NCI-H2171 treated with DMSO at 0.1 percent for 48 hours (cell line): ENCODE results near the gene ARRDC1.
"Not testable (repeated sequence)": the region's sequence is repeated elsewhere in the genome, so short reads cannot be mapped to it uniquely, and the experiment has no call there.

Experiments used
- DNase-seq: peaks from one replicate; lab custom pipeline; 2025; lab: John Stamatoyannopoulos, UW

Gene ARRDC1

DNA sequence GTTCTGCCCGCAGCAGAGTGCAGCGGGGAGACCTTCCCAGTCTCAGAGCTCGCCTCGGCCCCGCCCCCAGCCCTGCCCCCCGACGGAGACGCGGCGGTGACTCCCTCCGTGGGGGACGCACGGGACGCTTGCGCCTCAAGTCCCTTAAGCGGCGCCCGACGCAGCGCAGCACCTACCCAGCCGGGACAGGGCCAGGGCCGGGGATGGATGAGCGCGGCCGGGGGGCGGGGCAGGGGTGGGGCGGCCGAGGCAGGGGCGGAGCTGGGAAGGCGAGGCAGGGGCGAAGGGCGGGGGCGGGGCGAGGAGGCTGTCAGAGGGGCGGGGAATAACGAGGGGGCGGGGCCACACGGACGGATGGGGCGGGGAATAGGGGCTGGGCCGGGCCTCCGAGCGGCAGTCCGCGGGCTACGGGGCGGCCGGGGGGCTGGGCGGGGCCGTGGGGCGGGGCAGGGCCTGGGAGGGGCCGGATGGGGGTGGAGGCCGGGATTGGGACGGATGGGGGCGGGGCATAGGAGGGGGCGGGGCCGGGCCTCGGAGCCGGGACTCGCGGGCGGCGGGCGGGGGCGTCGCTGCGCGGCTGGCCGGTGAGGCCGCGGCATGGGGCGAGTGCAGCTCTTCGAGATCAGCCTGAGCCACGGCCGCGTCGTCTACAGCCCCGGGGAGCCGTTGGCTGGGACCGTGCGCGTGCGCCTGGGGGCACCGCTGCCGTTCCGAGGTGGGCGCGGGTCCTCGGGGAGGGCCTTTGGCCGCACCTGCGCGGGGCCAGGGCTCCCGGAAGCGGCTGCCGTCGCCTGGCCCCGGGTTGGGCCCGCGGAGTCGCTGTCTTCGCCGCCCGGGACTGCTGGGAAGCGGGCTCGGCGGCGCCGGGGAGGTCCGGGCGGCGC, at the start of gene ARRDC1:
Gene ARRDC1, plus strand, starts transcription at position 566 of the 884 bp plus-strand sequence. Its CDS starts 32 bp downstream, at position 598.
- peak; percentile 89 for DNase-seq

DNA sequence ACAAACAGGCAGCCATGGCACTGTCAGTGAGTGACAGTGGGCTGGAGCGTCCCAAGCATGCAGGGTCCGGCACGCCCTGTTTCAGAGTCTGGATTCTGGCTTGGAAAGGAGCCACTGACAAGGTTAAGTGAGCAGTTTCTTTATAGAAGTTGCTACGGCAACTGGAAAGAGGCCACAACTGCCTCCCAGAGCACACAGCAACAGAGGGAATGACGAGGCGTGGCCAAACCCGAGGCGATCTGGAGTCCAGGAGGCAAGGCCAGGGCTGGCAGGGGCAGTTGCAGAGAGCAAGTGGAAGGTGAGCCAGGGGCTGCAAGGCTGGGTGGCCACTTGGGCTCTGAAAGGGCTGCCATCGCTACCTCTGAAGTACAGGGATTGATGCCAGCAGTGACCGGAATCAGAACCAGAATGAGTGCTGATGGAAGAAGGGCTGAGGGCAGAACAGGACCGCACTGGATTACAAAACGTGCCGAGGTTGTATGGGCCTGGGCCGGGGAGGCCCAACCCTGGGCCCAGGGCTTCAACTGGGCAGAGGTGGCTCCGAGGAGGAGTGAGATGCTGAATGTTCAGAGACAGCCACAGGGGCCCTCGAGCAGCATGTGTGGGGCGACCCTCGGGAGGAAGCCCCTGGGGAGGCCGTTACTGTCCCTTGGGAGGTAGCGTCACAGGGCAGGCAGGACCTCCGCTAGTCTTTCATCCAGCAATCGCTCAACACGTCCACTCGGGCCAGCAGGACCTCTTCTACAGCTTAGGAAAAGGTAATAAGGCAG, 49.2 kb upstream of the ARRDC1 start:
- DNase-seq, result no peak

- DNase-seq, result no peak
Observed at GRCh38 chr9:137558127-137558526, 47.4 kb upstream of the ARRDC1 start.

DNA sequence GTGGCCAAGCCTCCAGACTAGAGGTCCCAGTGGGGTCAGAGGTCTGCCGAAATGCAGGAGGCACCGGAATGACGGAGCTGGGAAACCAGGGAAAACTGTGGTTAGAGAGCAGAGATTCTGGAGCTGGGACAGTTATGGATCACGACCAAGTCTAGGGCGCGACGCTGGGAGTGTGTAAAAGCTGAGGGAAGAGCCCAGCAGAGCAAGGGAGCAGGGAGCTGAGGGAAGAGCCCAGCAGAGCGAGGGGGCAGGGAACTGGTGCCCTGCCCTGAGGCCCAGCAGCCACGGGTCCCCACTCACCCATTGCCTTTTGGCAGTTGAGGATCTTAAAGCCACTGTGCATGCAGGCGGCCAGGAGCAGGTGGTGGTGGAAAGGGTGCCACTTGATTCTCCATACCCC, 41.4 kb upstream of the ARRDC1 start:
- no peak for DNase-seq

DNA sequence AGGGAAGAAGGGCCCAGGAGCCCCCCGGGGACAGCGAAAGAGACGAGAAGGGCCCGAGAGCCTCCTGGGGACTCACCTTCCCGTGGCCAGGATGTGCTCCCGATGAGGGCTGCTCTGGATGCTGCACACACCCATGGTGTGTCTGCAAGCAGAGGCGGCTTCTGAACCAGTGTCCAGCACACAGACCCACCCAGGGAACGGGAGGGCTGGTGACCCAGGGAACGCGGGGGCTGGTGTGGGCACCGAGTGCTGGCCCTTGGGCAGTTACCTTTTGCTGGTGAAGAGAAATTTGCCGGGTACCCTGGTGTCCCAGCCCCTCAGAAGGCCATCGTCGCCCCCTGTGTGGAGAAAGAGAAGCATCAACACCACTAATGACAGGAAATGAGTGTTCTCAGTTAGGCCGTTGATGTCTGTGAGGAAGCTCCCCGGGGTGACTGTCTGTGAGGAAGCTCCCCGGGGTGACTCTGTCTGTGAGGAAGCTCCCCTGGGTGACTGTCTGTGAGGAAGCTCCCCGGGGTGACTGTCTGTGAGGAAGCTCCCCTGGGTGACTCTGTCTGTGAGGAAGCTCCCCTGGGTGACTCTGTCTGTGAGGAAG, 40.6 kb upstream of the ARRDC1 start:
- DNase-seq, result no peak

GRCh38 chr9:137568445-137568844, 37.0 kb upstream of the ARRDC1 start:
- DNase-seq, result not testable (repeated sequence)

DNA sequence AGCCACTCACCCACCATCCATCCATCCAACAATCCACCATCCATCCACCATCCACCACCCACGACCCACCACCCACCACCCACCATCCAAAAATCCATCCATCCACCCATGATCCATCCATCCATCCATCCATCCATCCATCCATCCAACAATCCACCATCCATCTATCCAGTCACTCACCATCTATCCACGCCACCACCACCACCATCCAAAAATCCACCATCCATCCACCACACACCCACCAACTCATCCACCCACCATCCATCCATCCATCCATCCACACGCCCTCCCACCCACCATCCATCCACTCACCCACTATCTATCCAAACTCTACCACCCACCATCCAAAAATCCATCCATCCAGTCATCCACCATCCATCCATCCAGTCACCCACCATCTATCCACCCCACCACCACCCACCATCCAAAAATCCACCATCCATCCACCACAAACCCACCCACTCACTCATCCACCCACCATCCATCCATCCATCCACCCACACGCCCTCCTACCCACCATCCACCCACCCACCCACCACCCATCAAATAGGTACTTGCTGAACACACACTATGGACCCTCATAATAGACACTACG, 35.8 kb upstream of the ARRDC1 start:
- no peak for DNase-seq

DNA sequence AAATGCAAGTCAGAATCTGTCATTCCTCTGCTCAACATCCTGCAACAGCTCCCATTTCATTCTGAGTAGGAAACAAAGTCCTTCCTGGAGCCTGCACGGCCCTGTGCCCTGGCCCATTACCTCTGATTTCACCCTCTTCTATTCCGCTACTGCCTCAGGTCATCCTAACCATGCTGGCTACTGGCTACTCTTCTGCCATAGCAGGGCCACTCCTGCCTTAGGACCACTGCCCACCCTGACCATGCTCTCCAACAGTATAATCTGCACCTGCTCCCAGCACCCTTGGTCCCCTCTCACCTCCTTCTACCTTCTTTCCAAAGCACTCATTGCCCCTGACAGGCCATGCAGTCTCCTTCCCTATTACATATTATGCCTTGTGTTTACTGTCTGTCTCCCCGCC, 34.9 kb upstream of the ARRDC1 start:
- DNase-seq, result no peak

DNA sequence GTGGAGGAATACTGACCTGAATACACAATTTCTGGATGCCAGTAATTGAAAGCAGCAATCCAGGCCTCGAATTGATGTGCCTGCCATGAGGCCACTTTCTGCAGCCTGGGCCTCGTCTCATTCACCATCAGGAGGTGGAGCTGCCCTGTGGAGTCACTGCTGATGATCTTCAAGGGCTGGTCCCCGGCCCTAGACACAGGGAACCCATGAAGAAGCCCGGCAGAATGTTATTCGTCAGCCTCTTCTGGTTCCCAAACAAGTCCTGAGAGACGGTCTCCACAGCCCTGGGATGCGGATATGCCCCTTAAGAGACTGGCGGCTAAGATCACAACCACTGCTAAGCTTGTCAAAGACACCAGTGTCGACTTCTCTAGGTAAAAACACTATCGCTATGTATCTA, 31.3 kb upstream of the ARRDC1 start:
- no peak for DNase-seq

GRCh38 chr9:137575364-137575715, 30.1 kb upstream of the ARRDC1 start:
- no peak for DNase-seq

DNA sequence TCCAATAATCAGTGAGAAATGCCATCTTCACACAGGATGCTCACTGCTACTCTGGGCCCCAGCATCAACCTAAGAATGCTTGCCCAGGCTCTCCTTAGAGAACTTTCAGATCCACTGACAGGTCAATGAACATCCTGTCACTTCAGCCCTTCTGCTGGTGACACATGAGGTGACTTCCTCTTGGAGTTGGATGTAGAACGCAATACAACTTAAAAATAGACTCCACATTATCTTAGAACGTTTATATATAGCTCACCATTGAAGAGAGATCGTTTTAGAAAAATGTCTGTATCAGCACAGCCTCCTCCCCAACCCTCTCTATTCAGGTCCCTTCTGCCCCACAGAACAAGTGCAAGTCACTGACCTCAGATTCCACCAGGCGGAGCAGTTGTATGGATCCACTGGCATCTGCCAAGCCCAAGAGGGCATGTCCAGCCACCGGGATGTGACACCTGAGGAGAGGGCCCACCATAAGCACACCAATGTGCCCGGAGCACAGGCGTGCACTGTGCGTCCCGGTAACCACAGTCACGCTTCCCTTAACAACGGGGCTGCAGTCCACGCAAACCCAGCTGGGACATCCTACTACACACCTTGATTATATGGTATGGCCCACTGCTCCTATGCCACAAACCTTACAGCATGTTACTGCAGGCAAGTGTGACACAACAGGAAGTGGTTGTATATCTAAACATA, 29.6 kb upstream of the ARRDC1 start:
- no peak for DNase-seq

- peak; percentile 93 for DNase-seq
Observed at GRCh38 chr9:137578518-137579258, 26.8 kb upstream of the ARRDC1 start, which contains the start of gene DPH7. TSS of gene DPH7 (minus strand) at chr9:137578925. CDS start at chr9:137578777, 148 bp downstream.

DNA sequence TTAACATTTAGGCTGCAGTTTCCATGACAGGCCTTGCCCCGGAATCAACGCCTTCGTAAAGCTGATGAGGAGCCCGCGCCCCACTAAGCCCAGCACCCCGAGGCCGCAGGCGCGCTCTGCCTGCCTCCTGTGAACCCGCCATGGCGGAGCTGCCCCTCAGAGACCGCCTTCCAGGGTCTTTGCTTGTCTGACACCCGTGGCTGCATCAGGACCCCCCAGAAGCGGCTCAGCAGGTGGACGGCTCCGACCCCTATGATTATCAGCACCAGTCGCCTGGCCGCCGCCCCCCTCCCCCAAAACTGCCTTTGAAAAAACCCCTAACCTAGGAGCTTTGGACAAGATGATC, 26.3 kb upstream of the ARRDC1 start:
- no peak for DNase-seq

- no peak for DNase-seq
Observed at GRCh38 chr9:137580209-137580953, 25.1 kb upstream of the ARRDC1 start.

- no peak for DNase-seq
Observed at GRCh38 chr9:137580954-137581322, 24.5 kb upstream of the ARRDC1 start.

DNA sequence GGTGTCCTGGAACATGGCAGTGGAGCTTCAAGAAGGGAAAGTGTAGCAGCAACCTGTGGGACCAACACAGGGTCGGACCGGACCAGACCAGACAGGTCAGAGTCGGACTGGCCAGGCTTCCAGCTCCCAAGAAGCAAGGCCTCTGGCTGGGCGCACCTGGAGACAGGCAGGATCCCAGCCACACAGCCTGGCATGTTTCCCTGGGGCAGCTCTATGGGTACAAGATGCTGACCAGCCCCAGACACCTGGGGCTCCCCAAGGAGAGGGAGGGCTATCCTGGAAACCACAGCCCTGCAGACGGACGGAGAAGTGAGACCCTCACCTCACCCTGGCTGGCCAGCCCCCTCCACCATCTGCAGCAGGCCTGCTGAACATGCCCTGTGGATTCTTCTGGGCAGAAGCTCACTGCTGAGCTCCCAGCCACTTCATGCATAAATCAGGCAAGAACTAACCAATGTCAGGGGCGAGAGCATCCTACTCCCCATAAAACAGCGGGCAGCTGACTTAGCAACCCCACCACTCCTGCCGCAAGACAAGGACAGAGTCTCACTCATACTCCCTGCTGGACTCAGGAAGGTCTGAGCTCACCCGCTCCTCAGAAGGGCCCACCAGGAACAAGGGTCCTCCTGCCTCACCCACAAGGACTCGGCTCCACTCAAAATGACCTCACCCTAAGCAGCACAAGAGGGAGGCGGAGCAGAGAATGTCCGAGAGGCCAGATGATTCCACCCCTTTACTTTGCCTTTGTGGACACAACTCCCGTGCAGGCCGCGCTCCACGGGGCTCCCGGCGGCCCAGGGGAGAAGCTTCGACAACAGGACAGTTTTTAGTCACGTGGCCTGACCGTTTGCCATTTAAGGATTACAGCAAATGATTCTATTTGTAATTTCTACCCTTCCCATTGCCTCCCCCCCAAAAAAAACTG, 23.9 kb upstream of the ARRDC1 start:
- DNase-seq, result no peak

DNA sequence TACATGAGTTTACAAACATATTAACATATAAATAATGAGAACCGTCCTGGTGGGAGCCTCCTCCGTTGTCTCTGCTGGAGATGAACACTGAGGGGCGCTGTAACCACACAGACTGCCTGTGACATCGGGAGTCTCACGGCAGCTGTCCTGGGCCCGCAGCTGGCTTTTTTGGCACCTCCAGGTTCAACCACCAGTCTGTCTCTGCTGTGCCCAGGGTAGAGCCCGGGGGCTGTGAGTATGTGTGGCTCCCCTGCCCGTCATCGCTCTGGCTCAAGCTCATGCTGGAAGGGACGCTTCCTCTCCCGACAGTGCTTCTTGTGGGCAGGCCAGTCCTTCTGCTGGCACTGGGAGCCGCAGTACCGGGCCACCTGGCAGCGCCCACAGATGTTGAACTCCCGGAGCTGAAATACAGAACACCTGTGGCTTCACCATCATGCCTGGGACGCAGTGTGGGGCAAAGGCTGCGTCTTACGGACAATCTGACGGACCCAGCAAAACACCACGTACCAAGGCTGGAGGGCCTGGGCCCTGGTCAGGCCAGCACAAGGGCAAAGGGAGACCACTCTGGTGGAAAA, 23.1 kb upstream of the ARRDC1 start:
- DNase-seq, result no peak

GRCh38 chr9:137583347-137583746, 22.1 kb upstream of the ARRDC1 start:
- DNase-seq, result no peak

- no peak for DNase-seq
Observed at GRCh38 chr9:137583957-137584356, 21.5 kb upstream of the ARRDC1 start.
